SK-N-SH (cell line): ENCODE results near the gene HHATL. TPM values are rescaled to one million over a fixed set of nuclear protein-coding genes. Genes with fewer than 3 reads are reported as not detected.

Experiments
- CTCF ChIA-PET: fragments of 300-600, 350-600 bp; formaldehyde crosslinking; extraction: SDS; loops from one replicate; lab custom pipeline; 2021; lab: Yijun Ruan, JAX
- POLR2A ChIA-PET: fragments of 350-600 bp; sonication (Branson Sonifier 250); formaldehyde crosslinking; extraction: SDS; loops from one replicate; lab custom pipeline; 2020; ENCODE audit warnings: antibody characterized with exemption, inconsistent platforms; lab: Yijun Ruan, JAX
- DNase-seq: peaks from one replicate; pipeline ENCODE4 v3.0.0; 2012
- H2AFZ ChIP-seq: fragments of 200-600 bp; sonication (generic); 2 replicates; pipeline ENCODE4 v1.8.1; 2016; ENCODE audit warnings: antibody characterized with exemption, mild to moderate bottlenecking, low read depth
- H3F3A ChIP-seq: fragments of 200-600 bp; sonication (generic); replicated peaks from 2 replicates; pipeline ENCODE3; 2016; ENCODE audit warnings: antibody characterized with exemption, mild to moderate bottlenecking; ENCODE audit not compliant: insufficient read depth
- H3K27ac ChIP-seq, 2 experiments: fragments of 200-500 bp in 1 of 2; fragments of 200-600 bp in 1 of 2; sonication (Bioruptor generic) in 1 of 2; sonication (generic), shearing (Covaris generic) in 1 of 2; 2 replicates each; pipeline versions ENCODE4 v1.5.1 to v1.6.1; 2014 to 2016; ENCODE audit warnings: low read depth in 2 of 2, inconsistent platforms in 1 of 2, low read length in 1 of 2, mild to moderate bottlenecking in 1 of 2, mixed read lengths in 1 of 2
- H3K27me3 ChIP-seq: fragments of 200-600 bp; sonication (generic), shearing (Covaris generic); 2 replicates; pipeline ENCODE4 v1.6.1; 2016; ENCODE audit warnings: mixed run types; ENCODE audit not compliant: insufficient read depth
- H3K36me3 ChIP-seq, 2 experiments: fragments of 200-500 bp in 1 of 2; fragments of 200-600 bp in 1 of 2; sonication (Bioruptor generic) in 1 of 2; sonication (generic) in 1 of 2; replicated peaks in 1 of 2; 2 replicates each; pipeline versions ENCODE3 to v1.5.1; 2014 to 2016; ENCODE audit warnings: low read length in 1 of 2, mild to moderate bottlenecking in 1 of 2; ENCODE audit not compliant: insufficient read depth in 2 of 2, control insufficient read depth in 1 of 2
- H3K4me1 ChIP-seq, 2 experiments: fragments of 200-500 bp in 1 of 2; fragments of 200-600 bp in 1 of 2; sonication (Bioruptor generic) in 1 of 2; sonication (generic), shearing (Covaris generic) in 1 of 2; 2 replicates each; pipeline versions ENCODE4 v1.5.1 to v1.6.1; 2014 to 2016; ENCODE audit warnings: low read depth in 1 of 2, low read length in 1 of 2, mixed run types in 1 of 2; ENCODE audit not compliant: insufficient read depth in 2 of 2, control insufficient read depth in 1 of 2
- H3K4me2 ChIP-seq: fragments of 200-600 bp; sonication (generic), shearing (Covaris generic); 2 replicates; pipeline ENCODE4 v1.6.1; 2017; ENCODE audit warnings: mixed run types
- H3K4me3 ChIP-seq, 2 experiments: fragments of 200-500 bp in 1 of 2; fragments of 200-600 bp in 1 of 2; sonication (Bioruptor generic) in 1 of 2; sonication (generic), shearing (Covaris generic) in 1 of 2; 2 replicates each; pipeline versions ENCODE4 v1.5.1 to v1.8.1; 2014 to 2016; ENCODE audit warnings: low read depth in 2 of 2, inconsistent platforms in 1 of 2, low read length in 1 of 2, mild to moderate bottlenecking in 1 of 2, mixed read lengths in 1 of 2, moderate library complexity in 1 of 2
- H3K79me2 ChIP-seq: fragments of 200-600 bp; sonication (generic); 2 replicates; pipeline ENCODE4 v1.8.1; 2017; ENCODE audit warnings: mild to moderate bottlenecking; ENCODE audit not compliant: insufficient read depth
- H3K9ac ChIP-seq: fragments of 200-600 bp; sonication (generic); 2 replicates; pipeline ENCODE4 v1.6.1; 2017; ENCODE audit warnings: mixed run types
- H3K9me2 ChIP-seq: fragments of 200-600 bp; sonication (generic); 2 replicates; pipeline ENCODE4 v1.6.1; 2017; ENCODE audit warnings: mixed run types
- H3K9me3 ChIP-seq: fragments of 200-600 bp; sonication (generic); 2 replicates; pipeline ENCODE4 v1.6.1; 2017; ENCODE audit warnings: mixed run types, mild to moderate bottlenecking, moderate library complexity
- H4K20me1 ChIP-seq: fragments of 200-600 bp; sonication (generic); 2 replicates; pipeline ENCODE4 v1.6.1; 2017; ENCODE audit warnings: mild to moderate bottlenecking, mixed run types; ENCODE audit not compliant: insufficient read depth
- CHD2 ChIP-seq: fragments of 150-350 bp; IDR thresholded peaks from 2 replicates; pipeline ENCODE4 v1.6.1; 2018; ENCODE audit warnings: low read length; ENCODE audit not compliant: partially characterized antibody
- ELF1 ChIP-seq: IDR thresholded peaks from 2 replicates; pipeline ENCODE4 v1.4.0; 2012
- EZH2phosphoT487 ChIP-seq: fragments of 200-600 bp; sonication (generic); IDR thresholded peaks from 2 replicates; pipeline ENCODE4 v1.6.1; 2017; ENCODE audit warnings: low read depth, mixed run types, mild to moderate bottlenecking, antibody characterized with exemption, moderate library complexity, borderline replicate concordance
- GABPA ChIP-seq: IDR thresholded peaks from 2 replicates; pipeline ENCODE4 v1.4.0; 2012; ENCODE audit warnings: low read depth, mild to moderate bottlenecking
- IRF3 ChIP-seq: fragments of 150-350 bp; IDR thresholded peaks from 2 replicates; pipeline ENCODE4 v1.6.1; 2016; ENCODE audit warnings: mild to moderate bottlenecking, low read depth, low read length
- MAX ChIP-seq: IDR thresholded peaks from 2 replicates; pipeline ENCODE4 v1.4.0; 2012; ENCODE audit warnings: low read depth
- MEF2A ChIP-seq: IDR thresholded peaks from 2 replicates; pipeline ENCODE4 v1.4.0; 2012; ENCODE audit warnings: low read depth, borderline replicate concordance
- MXI1 ChIP-seq: IDR thresholded peaks from 2 replicates; pipeline ENCODE4 v1.6.1; 2012; ENCODE audit warnings: mild to moderate bottlenecking, low read depth, low read length, improper control_type of control experiment
- NRF1 ChIP-seq: IDR thresholded peaks from 2 replicates; pipeline ENCODE4 v1.6.1; 2012; ENCODE audit warnings: low read depth, mild to moderate bottlenecking, low read length
- PBX3 ChIP-seq: IDR thresholded peaks from 2 replicates; pipeline ENCODE4; 2012
- RCOR1 ChIP-seq: fragments of 150-350 bp; IDR thresholded peaks from 2 replicates; pipeline ENCODE4 v1.6.1; 2017; ENCODE audit warnings: antibody characterized with exemption, low read length
- REST ChIP-seq: IDR thresholded peaks from 2 replicates; pipeline ENCODE4 v1.6.1; 2012; ENCODE audit warnings: mild to moderate bottlenecking, low read depth, low read length, moderate library complexity
- SIN3A ChIP-seq: IDR thresholded peaks from 2 replicates; pipeline ENCODE4 v1.6.1; 2012; ENCODE audit warnings: low read depth, mild to moderate bottlenecking, low read length, moderate library complexity, borderline replicate concordance
- TAF1 ChIP-seq: IDR thresholded peaks from 2 replicates; pipeline ENCODE4 v1.6.1; 2012; ENCODE audit warnings: low read depth, mild to moderate bottlenecking, low read length, moderate library complexity, borderline replicate concordance
- USF2 ChIP-seq: fragments of 150-350 bp; IDR thresholded peaks from 2 replicates; pipeline ENCODE4 v1.6.1; 2017; ENCODE audit warnings: antibody characterized with exemption, low read length, low read depth, borderline replicate concordance
- YY1 ChIP-seq: IDR thresholded peaks from 2 replicates; pipeline ENCODE4 v1.4.0; 2012; ENCODE audit warnings: low read depth, mild to moderate bottlenecking
- WGBS: methylation state at CpG from one replicate; pipeline ENCODE4 v1.1.6; 2017; ENCODE audit warnings: low lambda C conversion rate; 5-methylcytosine and 5-hydroxymethylcytosine counted together
- polyA plus RNA-seq, 3 experiments: library from polyadenylated mRNA; depleted of rRNA; stranded (reverse); fragments of >200 nt; gene quantifications; 2 replicates each; pipeline ENCODE4 v1.2.3, GENCODE V29; 2012

Gene HHATL
- polyA plus RNA-seq, 1 of the 3 experiments (the other 2 are of a cell fraction): not detected

GRCh38 chr3:42705962-42706585 lies 3.5 kb upstream of the HHATL start:
- no peaks in the 10 kb centered on the region for H3K9me2 ChIP-seq
- DNase-seq: no peak
- H3F3A ChIP-seq: no peaks in the 10 kb centered on the region
- H3K4me1 ChIP-seq: no peaks in the 10 kb centered on the region; a peak in 1 of 4 replicates
- POLR2A ChIA-PET: no interaction called here
- H3K9ac ChIP-seq: no peak overlapping the region
- 61% methylated on average over 9 of the region's 10 CpGs for WGBS
- TF ChIP-seq USF2: no peak
- TF ChIP-seq GABPA: no peak
- TF ChIP-seq MAX: no peak
- TF ChIP-seq CHD2: no peak
- TF ChIP-seq NRF1: no peak
- no peak for TF ChIP-seq IRF3
- no peak for TF ChIP-seq EZH2phosphoT487
- TF ChIP-seq PBX3: no peak
- no peak for TF ChIP-seq MEF2A
- no peak for TF ChIP-seq RCOR1
- TF ChIP-seq MXI1: no peak
- TF ChIP-seq YY1: no peak
- TF ChIP-seq TAF1: no peak
- no peak for TF ChIP-seq SIN3A
- no peak for TF ChIP-seq ELF1
- TF ChIP-seq REST: no peak
- H3K36me3 ChIP-seq: no peaks in the 10 kb centered on the region
- no peak overlapping the region for H3K27ac ChIP-seq
- no peaks in the 10 kb centered on the region for H4K20me1 ChIP-seq
- no peak overlapping the region for H3K4me3 ChIP-seq
- H3K27me3 ChIP-seq: 0 out of 2 replicates have a peak, but pooled peaks cover 4% of the 10 kb centered on the region
- no peak overlapping the region for H2AFZ ChIP-seq
- H3K79me2 ChIP-seq: no peaks in the 10 kb centered on the region
- CTCF ChIA-PET: interaction anchor here (1.0 kb wide), 1 partner anchor 38 kb away, joined by 3 read pairs; no protein-coding TSS in a partner anchor
- H3K9me3 ChIP-seq: no peaks in the 10 kb centered on the region
- H3K4me2 ChIP-seq: no peak overlapping the region
